Measurements from ENCODE around the gene IQGAP3.
A peak's percentile ranks its signal among the peaks of the same experiment; 100 is the strongest.

Gene IQGAP3

DNA sequence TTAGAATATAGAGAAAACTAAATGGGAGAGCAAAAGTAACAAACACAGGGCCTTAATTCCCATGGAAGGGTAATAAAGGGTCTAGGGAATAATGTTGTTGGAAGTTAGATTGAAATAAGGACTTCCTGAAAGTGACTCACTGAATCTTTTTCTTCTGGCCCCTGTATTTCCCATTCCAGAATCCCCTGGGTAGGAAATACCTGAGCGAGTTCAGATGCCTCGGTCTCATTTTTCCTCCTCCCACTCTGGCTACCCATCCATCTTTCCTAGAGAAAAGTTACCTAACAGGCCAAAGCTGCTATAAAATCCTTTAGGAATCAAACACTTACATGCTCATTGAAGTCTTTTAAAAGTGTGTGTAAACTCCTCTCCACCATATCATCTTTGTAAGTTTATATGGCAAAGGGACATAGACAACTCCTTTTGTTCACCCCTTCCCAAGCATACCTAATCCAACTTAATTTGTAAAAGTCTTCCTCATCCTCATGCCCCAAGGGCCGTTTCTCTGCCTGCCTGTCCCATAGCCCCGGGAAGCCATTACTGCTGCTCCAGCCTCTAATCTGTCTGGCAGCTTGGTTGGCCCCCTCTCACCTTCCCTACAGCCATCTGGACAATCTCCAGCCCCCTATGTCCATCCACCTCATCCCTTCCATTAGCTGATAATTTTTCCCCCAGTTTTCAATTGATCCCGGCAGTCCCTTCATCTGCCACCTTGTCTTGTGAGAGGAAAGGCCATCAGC is 68.5 kb downstream of the IQGAP3 start:
- no peak for DNase-seq (ENCODE audit: low read depth, low spot score)
- H3K4me3 ChIP-seq (ENCODE audit: low read depth, low read length): no peak overlapping the region
- ChIA-PET CTCF (interaction anchor here (1.6 to 17.6 kb wide), 3 partner anchors 18 to 118 kb away, joined by 3 to 270 read pairs (median 10); no protein-coding TSS in a partner anchor), POLR2A (interaction anchor here (0.6 to 5.4 kb wide), 5 partner anchors 13 to 94 kb away, joined by 3 to 31 read pairs (median 5); partner anchors contain the start of gene NAXE)
- TF ChIP-seq, protein P1, sequence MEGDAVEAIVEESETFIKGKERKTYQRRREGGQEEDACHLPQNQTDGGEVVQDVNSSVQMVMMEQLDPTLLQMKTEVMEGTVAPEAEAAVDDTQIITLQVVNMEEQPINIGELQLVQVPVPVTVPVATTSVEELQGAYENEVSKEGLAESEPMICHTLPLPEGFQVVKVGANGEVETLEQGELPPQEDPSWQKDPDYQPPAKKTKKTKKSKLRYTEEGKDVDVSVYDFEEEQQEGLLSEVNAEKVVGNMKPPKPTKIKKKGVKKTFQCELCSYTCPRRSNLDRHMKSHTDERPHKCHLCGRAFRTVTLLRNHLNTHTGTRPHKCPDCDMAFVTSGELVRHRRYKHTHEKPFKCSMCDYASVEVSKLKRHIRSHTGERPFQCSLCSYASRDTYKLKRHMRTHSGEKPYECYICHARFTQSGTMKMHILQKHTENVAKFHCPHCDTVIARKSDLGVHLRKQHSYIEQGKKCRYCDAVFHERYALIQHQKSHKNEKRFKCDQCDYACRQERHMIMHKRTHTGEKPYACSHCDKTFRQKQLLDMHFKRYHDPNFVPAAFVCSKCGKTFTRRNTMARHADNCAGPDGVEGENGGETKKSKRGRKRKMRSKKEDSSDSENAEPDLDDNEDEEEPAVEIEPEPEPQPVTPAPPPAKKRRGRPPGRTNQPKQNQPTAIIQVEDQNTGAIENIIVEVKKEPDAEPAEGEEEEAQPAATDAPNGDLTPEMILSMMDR (IDR thresholded peaks at IDR 0.05; ENCODE audit: insufficient read depth, low read length, missing control alignments): no peak

DNA sequence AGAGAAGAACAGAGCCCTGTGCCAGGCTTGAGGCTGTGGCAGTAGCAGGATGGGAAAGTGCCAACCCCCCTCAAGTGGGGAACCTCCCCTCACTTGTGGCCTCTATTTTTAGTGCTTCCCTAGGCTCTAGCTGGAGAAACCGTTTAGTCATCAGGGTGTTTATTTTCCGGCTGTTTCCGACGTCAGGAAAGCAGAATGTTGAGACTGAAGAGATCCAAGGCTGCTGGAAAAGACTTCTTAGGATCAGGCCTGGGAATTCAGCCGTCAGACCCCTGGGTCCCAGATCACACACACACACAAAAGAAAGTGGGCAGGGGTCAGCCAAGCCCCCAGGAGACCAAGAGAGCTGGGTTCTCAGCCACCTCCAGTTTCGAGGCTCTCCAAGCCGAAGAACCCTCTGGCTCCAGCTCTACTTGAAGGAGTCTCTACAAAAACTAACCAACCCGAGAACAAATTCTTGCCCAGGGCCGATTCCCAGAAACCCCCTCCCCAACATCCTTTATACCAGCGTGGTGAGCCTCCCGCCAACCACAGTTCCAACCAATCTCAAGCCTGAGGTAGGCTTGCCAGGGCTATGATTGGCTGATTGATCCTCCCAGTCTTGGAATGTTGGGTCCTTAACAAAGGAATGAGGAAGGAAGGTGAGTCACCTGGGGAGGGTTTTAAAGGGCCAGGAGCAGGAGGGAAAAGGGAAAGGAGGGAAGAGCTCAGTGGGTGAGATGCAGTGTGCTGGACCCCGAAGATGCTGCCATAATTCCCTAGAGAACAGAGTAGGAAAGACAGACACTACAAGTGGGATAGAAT is 69.3 kb downstream of the IQGAP3 start:
- TF ChIP-seq, protein P1 (IDR thresholded peaks at IDR 0.05; ENCODE audit: insufficient read depth, low read length, missing control alignments): no peak
- POLR2A ChIA-PET: interaction anchor here (0.6 to 5.4 kb wide), 4 partner anchors 12 to 95 kb away, joined by 3 to 31 read pairs (median 4); no protein-coding TSS in a partner anchor
- CTCF ChIA-PET: interaction anchor here (1.3 to 17.6 kb wide), 4 partner anchors 17 to 175 kb away, joined by 3 to 270 read pairs (median 8); no protein-coding TSS in a partner anchor
- peak; percentile 89 for DNase-seq (ENCODE audit: low read depth, low spot score)
- peak overlapping the region; percentile 38 for H3K4me3 ChIP-seq (ENCODE audit: low read depth, low read length)

DNA sequence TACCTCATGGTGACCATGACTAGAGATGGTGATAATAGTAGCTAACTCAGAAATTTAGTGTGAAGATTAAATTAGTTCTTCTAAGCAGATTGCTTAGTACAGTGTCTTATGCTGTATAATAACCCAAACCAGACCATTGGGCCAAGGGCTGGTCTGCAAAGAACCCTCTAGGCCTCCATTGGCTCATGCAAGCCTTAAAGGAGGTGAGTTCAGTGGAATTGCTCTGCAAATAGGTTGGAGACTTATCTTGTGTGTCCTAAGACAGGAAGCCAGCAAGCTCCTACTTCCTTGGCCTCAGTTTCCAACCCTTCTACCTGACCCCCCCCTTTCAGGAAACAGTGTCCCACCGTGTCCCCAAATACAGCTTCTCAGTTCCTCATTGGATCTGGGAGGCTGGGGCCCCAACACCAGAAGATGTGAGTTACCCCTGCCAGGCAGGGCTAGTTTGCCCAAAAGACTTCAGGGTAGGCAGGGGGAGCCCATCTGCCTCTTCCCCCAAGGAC is 69.9 kb downstream of the IQGAP3 start:
- H3K4me3 ChIP-seq (ENCODE audit: low read depth, low read length): peak overlapping the region; percentile 8; the same call in 1 of the 2 replicates
- POLR2A ChIA-PET: interaction anchor here (1.2 to 5.4 kb wide), 2 partner anchors 11 to 45 kb away, joined by 5 to 31 read pairs; no protein-coding TSS in a partner anchor
- CTCF ChIA-PET: interaction anchor here (1.3 to 17.6 kb wide), 5 partner anchors 16 to 176 kb away, joined by 3 to 270 read pairs (median 6); no protein-coding TSS in a partner anchor
- TF ChIP-seq, protein P1 (IDR thresholded peaks at IDR 0.05; ENCODE audit: insufficient read depth, low read length, missing control alignments): no peak
- DNase-seq (ENCODE audit: low read depth, low spot score): no peak

DNA sequence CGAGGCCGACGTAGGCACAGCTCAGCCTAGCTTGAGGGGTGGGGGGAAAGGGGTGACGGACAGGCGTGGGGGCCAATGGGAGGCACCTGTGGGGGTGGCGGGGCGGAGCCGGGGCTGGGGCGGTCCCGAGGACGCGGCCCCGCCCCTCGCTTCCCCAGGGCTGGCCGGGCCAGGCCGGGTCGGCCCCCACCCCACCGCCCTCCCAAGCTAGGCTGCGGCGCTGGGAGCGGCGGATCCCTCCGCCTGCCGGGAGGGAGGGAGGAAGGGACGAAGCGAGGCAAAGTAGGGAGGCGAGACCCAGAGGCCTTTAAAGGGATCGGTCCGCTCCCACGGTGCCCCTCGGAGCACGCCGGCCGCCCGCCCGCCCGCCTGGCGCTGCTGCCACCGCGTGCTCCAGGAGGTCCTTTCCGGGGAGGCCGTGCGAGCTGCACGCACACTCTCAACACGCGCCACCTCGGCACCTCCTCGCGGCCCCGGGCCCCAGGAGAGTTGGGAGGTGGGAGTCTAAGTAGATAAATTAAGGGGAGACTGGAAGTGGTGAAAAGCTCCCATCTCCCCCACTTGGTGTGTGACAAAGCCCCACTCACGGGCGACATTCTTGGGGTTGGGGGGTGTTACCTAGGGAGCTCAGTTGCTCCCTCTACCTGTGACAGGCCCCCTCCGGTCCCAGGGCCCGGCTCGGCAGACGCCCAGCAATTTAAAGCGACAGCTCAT is 71.4 kb downstream of the IQGAP3 start:
- ChIA-PET POLR2A (interaction anchor here (0.9 to 5.4 kb wide), 9 partner anchors 9 to 90 kb away, joined by 3 to 31 read pairs (median 4); partner anchors contain the start of gene NAXE), CTCF (interaction anchor here (0.6 to 17.6 kb wide), 10 partner anchors 10 to 124 kb away, joined by 3 to 270 read pairs (median 4); partner anchors contain the start of gene NAXE)
- peak overlapping the region; percentile 96 for H3K4me3 ChIP-seq (ENCODE audit: low read depth, low read length)
- TF ChIP-seq, protein P1 (IDR thresholded peaks at IDR 0.05; ENCODE audit: insufficient read depth, low read length, missing control alignments): peak; percentile 52
- DNase-seq (ENCODE audit: low read depth, low spot score): peak; percentile 63

DNA sequence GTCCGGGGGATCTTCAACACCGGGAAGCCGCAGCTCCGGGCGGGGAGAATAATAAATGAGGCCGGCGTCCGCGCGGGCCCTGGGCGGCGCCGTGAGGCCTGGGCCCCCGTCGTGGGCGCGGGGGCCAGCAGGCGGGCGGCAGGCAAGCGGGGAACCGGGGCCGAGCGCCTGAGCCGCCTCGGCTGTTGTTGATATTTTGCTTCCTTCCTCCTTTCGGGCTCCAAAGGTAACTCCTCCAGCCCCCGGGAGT is 71.9 kb downstream of the IQGAP3 start, which contains the start of gene MEF2D:
Gene MEF2D (minus strand): TSS at position 233 of the 250 bp plus-strand sequence. CDS start 17,483 bp downstream, outside the sequence.
- TF ChIP-seq, protein P1 (IDR thresholded peaks at IDR 0.05; ENCODE audit: insufficient read depth, low read length, missing control alignments): no peak
- ChIA-PET CTCF (interaction anchor here (1.1 to 17.6 kb wide), 6 partner anchors 14 to 117 kb away, joined by 3 to 270 read pairs (median 4); partner anchors contain the start of gene NAXE), POLR2A (interaction anchor here (1.0 to 5.4 kb wide), 6 partner anchors 9 to 71 kb away, joined by 3 to 31 read pairs (median 4); no protein-coding TSS in a partner anchor)
- H3K4me3 ChIP-seq (ENCODE audit: low read depth, low read length): peak within 1 kb of the TSS; percentile 96
- DNase-seq (ENCODE audit: low read depth, low spot score): no peak
